ENCODE measurements around the gene ARSG. TPM values are rescaled to one million over a fixed set of nuclear protein-coding genes. Genes with fewer than 3 reads are reported as not detected.

The ARSG gene
- total RNA-seq, 1 experiment from 2014 or later: 7.9 TPM

DNA sequence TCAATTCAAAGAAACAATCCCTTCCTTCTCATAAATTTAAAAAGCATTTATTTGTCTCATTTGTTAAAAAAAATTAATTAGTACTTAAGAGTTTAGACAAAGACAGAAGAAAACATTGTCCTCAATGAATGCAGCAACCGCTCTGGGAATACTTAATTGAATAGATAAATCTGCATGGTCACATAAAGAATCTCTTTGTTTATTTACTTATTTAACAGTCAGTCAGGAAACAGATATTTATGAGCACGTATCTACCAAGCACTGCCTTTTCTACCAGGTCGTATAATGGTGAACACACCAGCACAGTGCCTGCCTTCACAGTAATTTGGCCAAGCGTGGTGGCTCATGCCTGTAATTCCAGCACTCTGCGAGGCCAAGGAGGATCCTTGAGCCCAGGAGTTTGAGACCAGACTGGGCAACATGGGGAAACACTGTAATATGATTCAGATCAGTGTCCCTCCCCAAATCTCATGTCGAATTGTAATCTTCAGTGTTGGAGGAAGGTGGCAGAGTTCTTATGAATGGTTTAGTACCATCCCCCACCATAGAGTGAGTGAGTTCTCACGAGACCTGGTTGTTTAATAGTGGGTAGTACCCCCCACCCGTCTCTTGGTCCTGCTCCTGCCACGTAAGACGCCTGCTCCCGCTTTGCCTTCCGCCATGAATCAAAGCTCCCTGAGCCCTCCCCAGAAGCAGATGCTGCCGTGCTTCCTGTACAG, 157.9 kb downstream of the ARSG start:
- Mint-ChIP-seq H3K4me1 (peaks cover 8% of the 10 kb centered on the region), H3K27me3 (ENCODE audit: low read depth) (no peaks in the 10 kb centered on the region), H3K27ac (no peak overlapping the region), H3K9me3 (no peaks in the 10 kb centered on the region), H3K4me3 (no peak overlapping the region), H3K36me3 (peaks cover 12% of the 10 kb centered on the region)
- TF ChIP-seq TEAD1 (CRISPR knock-in tag; IDR thresholded peaks at IDR 0.05) (no peak), OVOL2 (CRISPR knock-in tag; IDR thresholded peaks at IDR 0.05; ENCODE audit: borderline replicate concordance) (no peak), NFE2L1 (CRISPR knock-in tag; IDR thresholded peaks at IDR 0.05) (no peak), KAT7 (CRISPR knock-in tag; IDR thresholded peaks at IDR 0.05; ENCODE audit: borderline replicate concordance) (no peak), GABPB1 (CRISPR knock-in tag; IDR thresholded peaks at IDR 0.05) (no peak), NFYB (CRISPR knock-in tag; conservative IDR thresholded peaks at IDR 0.05; ENCODE audit: low read depth) (no peak), EMX1 (CRISPR knock-in tag; IDR thresholded peaks at IDR 0.05) (no peak), PRRX2 (CRISPR knock-in tag; IDR thresholded peaks at IDR 0.05) (no peak), MYBL2 (CRISPR knock-in tag; IDR thresholded peaks at IDR 0.05) (no peak), RELA (CRISPR knock-in tag; IDR thresholded peaks at IDR 0.05; ENCODE audit: borderline replicate concordance) (no peak)
- TF ChIP-seq, protein P1, sequence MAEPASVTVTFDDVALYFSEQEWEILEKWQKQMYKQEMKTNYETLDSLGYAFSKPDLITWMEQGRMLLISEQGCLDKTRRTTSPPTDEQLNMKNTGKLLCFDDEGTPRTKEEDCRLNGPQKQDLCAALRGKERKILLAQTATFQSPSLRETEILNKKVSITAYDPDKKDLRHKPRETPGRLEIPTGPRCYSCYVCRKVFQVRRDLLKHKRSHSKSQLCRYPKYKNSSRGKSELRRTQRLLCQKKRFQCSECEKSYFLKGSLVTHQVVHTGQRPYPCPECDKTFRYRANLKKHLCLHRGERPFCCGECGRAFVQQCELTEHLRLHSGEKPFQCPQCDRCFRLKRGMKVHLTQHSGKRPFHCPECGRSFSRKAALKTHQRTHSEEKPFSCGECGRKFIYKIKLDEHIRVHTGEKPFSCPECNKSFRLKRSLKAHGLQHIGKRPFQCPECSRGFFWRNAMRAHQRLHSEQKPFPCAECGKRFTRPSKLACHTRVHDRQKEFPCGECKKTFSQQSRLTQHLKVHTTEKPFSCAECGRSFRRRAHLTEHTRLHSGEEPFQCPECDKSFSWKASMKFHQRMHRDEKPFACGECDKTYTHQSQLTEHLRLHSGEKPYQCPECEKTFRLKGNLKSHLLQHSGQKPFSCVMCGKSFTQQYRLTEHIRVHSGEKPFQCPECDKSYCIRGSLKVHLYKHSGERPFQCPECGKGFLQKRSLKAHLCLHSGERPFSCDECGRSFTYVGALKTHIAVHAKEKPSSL (CRISPR knock-in tag; conservative IDR thresholded peaks at IDR 0.05): no peak
- TF ChIP-seq, protein P2, sequence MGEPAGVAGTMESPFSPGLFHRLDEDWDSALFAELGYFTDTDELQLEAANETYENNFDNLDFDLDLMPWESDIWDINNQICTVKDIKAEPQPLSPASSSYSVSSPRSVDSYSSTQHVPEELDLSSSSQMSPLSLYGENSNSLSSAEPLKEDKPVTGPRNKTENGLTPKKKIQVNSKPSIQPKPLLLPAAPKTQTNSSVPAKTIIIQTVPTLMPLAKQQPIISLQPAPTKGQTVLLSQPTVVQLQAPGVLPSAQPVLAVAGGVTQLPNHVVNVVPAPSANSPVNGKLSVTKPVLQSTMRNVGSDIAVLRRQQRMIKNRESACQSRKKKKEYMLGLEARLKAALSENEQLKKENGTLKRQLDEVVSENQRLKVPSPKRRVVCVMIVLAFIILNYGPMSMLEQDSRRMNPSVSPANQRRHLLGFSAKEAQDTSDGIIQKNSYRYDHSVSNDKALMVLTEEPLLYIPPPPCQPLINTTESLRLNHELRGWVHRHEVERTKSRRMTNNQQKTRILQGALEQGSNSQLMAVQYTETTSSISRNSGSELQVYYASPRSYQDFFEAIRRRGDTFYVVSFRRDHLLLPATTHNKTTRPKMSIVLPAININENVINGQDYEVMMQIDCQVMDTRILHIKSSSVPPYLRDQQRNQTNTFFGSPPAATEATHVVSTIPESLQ (CRISPR knock-in tag; IDR thresholded peaks at IDR 0.05): no peak
- TF ChIP-seq, protein P3, sequence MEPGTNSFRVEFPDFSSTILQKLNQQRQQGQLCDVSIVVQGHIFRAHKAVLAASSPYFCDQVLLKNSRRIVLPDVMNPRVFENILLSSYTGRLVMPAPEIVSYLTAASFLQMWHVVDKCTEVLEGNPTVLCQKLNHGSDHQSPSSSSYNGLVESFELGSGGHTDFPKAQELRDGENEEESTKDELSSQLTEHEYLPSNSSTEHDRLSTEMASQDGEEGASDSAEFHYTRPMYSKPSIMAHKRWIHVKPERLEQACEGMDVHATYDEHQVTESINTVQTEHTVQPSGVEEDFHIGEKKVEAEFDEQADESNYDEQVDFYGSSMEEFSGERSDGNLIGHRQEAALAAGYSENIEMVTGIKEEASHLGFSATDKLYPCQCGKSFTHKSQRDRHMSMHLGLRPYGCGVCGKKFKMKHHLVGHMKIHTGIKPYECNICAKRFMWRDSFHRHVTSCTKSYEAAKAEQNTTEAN (CRISPR knock-in tag; IDR thresholded peaks at IDR 0.05): no peak
- TF ChIP-seq, protein P4, sequence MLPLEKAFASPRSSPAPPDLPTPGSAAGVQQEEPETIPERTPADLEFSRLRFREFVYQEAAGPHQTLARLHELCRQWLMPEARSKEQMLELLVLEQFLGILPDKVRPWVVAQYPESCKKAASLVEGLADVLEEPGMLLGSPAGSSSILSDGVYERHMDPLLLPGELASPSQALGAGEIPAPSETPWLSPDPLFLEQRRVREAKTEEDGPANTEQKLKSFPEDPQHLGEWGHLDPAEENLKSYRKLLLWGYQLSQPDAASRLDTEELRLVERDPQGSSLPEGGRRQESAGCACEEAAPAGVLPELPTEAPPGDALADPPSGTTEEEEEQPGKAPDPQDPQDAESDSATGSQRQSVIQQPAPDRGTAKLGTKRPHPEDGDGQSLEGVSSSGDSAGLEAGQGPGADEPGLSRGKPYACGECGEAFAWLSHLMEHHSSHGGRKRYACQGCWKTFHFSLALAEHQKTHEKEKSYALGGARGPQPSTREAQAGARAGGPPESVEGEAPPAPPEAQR (CRISPR knock-in tag; IDR thresholded peaks at IDR 0.05): no peak
- ATAC-seq (no peak), DNase-seq (ENCODE audit: low spot score) (no peak)
- ChIA-PET POLR2A (no interaction called here), CTCF (interaction anchor here (1.5 kb wide), 1 partner anchor 13 kb away, joined by 4 read pairs; no protein-coding TSS in a partner anchor)

DNA sequence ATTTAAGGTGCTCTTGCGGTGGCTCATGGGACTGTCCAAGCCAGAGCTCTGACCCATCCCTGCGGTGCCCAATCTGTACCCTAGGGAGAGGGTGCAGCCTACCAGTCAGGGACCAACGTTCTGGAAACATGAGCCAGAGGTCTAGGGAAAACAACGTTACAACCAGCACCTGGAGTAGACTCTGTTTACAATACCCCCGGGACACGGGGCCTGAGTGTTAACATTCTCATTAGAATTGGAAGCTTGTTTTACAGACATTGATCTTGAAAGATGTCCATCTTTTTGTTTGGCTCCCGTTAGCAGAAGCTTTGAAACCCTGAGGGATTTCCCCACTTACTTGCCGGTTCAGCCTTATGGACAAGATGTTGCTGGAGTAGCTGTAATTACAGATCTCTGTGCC, 159.1 kb downstream of the ARSG start:
- POLR2A ChIA-PET: no interaction called here
- DNase-seq (ENCODE audit: low spot score): no peak
- ATAC-seq: no peak
- Mint-ChIP-seq H3K9me3 (no peaks in the 10 kb centered on the region), H3K27me3 (ENCODE audit: low read depth) (no peaks in the 10 kb centered on the region), H3K4me3 (no peak overlapping the region), H3K4me1 (peaks cover 20% of the 10 kb centered on the region), H3K27ac (no peak overlapping the region), H3K36me3 (peaks cover 12% of the 10 kb centered on the region)
- CTCF ChIA-PET: interaction anchor here (1.5 kb wide), 1 partner anchor 14 kb away, joined by 4 read pairs; no protein-coding TSS in a partner anchor
- no peak for TF ChIP-seq NR1H2 (CRISPR knock-in tag; IDR thresholded peaks at IDR 0.05)
- TF ChIP-seq, protein P2 (CRISPR knock-in tag; IDR thresholded peaks at IDR 0.05): no peak
- TF ChIP-seq ZNF232 (CRISPR knock-in tag; IDR thresholded peaks at IDR 0.05): no peak
- no peak for TF ChIP-seq NFYB (CRISPR knock-in tag; conservative IDR thresholded peaks at IDR 0.05; ENCODE audit: low read depth)
- TF ChIP-seq, protein P5, sequence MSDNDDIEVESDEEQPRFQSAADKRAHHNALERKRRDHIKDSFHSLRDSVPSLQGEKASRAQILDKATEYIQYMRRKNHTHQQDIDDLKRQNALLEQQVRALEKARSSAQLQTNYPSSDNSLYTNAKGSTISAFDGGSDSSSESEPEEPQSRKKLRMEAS (CRISPR knock-in tag; IDR thresholded peaks at IDR 0.05): no peak
- no peak for TF ChIP-seq GRHL2 (CRISPR knock-in tag; IDR thresholded peaks at IDR 0.05; ENCODE audit: insufficient replicate concordance, severe bottlenecking)
- TF ChIP-seq, protein P6, sequence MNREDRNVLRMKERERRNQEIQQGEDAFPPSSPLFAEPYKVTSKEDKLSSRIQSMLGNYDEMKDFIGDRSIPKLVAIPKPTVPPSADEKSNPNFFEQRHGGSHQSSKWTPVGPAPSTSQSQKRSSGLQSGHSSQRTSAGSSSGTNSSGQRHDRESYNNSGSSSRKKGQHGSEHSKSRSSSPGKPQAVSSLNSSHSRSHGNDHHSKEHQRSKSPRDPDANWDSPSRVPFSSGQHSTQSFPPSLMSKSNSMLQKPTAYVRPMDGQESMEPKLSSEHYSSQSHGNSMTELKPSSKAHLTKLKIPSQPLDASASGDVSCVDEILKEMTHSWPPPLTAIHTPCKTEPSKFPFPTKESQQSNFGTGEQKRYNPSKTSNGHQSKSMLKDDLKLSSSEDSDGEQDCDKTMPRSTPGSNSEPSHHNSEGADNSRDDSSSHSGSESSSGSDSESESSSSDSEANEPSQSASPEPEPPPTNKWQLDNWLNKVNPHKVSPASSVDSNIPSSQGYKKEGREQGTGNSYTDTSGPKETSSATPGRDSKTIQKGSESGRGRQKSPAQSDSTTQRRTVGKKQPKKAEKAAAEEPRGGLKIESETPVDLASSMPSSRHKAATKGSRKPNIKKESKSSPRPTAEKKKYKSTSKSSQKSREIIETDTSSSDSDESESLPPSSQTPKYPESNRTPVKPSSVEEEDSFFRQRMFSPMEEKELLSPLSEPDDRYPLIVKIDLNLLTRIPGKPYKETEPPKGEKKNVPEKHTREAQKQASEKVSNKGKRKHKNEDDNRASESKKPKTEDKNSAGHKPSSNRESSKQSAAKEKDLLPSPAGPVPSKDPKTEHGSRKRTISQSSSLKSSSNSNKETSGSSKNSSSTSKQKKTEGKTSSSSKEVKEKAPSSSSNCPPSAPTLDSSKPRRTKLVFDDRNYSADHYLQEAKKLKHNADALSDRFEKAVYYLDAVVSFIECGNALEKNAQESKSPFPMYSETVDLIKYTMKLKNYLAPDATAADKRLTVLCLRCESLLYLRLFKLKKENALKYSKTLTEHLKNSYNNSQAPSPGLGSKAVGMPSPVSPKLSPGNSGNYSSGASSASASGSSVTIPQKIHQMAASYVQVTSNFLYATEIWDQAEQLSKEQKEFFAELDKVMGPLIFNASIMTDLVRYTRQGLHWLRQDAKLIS (CRISPR knock-in tag; IDR thresholded peaks at IDR 0.05; ENCODE audit: borderline replicate concordance): no peak
